ENCODE results near the gene SOX4. TPM values are rescaled to one million over a fixed set of nuclear protein-coding genes. Genes with fewer than 3 reads are reported as not detected.
"Not testable (repeated sequence)": the region's sequence is repeated elsewhere in the genome, so short reads cannot be mapped to it uniquely, and the experiment has no call there.

Gene SOX4
- total RNA-seq = 1 to 10 TPM; 5.2 to 9.3 (median 8.1) TPM

DNA sequence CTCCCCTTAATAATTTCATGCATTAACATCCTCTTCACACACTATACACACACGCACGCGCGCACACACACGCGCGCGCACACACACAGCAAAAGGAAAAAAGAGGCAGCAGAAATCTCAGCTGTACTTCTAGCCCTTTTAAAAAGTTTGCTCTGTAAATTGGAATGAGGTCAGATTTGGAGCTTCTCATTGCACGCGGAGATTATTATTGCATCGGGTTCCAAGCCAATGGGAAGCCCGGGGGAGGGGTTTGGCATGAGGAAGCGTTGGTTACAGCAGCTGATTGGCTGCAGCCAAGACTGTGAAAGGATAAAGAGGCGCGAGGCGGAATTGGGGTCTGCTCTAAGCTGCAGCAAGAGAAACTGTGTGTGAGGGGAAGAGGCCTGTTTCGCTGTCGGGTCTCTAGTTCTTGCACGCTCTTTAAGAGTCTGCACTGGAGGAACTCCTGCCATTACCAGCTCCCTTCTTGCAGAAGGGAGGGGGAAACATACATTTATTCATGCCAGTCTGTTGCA is at the start of gene SOX4:
TSS of gene SOX4 (plus strand) at position 340 of the 515 bp plus-strand sequence. CDS start 784 bp downstream, outside the sequence.
- H3K36me3 ChIP-seq = no peaks in the 10 kb centered on the region
- H3K9me3 ChIP-seq = no peaks in the 10 kb centered on the region
- no peak for TF ChIP-seq CTCF (IDR thresholded peaks at IDR 0.05)
- peak; percentile 53 to 82 for TF ChIP-seq POLR2A (IDR thresholded peaks at IDR 0.05)
- TF ChIP-seq EP300 (IDR thresholded peaks at IDR 0.05) = peak; percentile 42 to 97
- no peaks in the 10 kb centered on the region for H3K27me3 ChIP-seq
- 0 to 1% methylated on average over 19 of the region's 19 CpGs for WGBS, 2 donors
- peak within 1 kb of the TSS; percentile 61 to 95 (median 76) for H3K4me3 ChIP-seq
- H3K27ac ChIP-seq = peak within 1 kb of the TSS; percentile 82 to 96 (median 90)
- peak; percentile 77 to 91 for DNase-seq (ENCODE audit: low spot score in 2 of 2)
- peaks cover 0 to 26% (median 7%) of the 10 kb centered on the region in 4 donors for H3K4me1 ChIP-seq

DNA sequence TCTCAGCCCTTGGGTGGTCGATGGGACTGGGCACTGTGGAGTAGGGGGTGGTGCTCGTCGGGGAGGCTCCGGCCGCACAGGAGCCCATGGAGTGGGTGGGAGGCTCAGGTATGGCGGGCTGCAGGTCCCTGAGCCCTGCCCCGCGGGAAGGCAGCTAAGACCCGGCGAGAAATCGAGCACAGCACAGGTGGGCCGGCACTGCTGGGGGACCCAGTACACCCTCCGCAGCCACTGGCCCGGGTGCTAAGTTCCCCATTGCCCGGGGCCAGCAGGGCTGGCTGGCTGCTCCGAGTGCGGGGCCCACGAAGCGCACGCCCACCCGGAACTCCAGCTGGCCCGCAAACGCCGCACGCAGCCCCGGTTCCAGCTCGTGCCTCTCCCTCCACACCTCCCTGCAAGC is 41.3 kb upstream of the SOX4 start:
- H3K27me3 ChIP-seq; DNase-seq (ENCODE audit: low spot score in 2 of 2): not testable (repeated sequence)
- 90 to 96% methylated on average over 9 to 11 of the region's 27 CpGs for WGBS, 2 donors

GRCh38 chr6:21554286-21554685 is 39.3 kb upstream of the SOX4 start:
- H3K4me1 ChIP-seq = peaks cover 0 to 14% (median 0%) of the 10 kb centered on the region in 4 donors
- H3K4me3 ChIP-seq = no peak overlapping the region
- no peaks in the 10 kb centered on the region for H3K27me3 ChIP-seq
- WGBS, 2 donors = 92 to 97% methylated on average over 5 of the region's 5 CpGs
- TF ChIP-seq EP300 (IDR thresholded peaks at IDR 0.05) (no peak), POLR2A (IDR thresholded peaks at IDR 0.05) (no peak), CTCF (IDR thresholded peaks at IDR 0.05) (no peak)
- H3K27ac ChIP-seq = no peak overlapping the region
- peaks cover 0 to 5% (median 0%) of the 10 kb centered on the region in 4 donors for H3K9me3 ChIP-seq
- H3K36me3 ChIP-seq = no peaks in the 10 kb centered on the region
- no peak for DNase-seq (ENCODE audit: low spot score in 2 of 2)

More for the DNA sequence above, 41.3 kb upstream of the SOX4 start:
- not testable (repeated sequence) for H3K27ac ChIP-seq, H3K9me3 ChIP-seq, H3K4me3 ChIP-seq, H3K36me3 ChIP-seq
- H3K4me1 ChIP-seq = peaks cover 0 to 10% (median 0%) of the 10 kb centered on the region in 4 donors

- no peak for TF ChIP-seq POLR2A (IDR thresholded peaks at IDR 0.05)
- TF ChIP-seq CTCF (IDR thresholded peaks at IDR 0.05) = no peak
- TF ChIP-seq EP300 (IDR thresholded peaks at IDR 0.05) = no peak
- Histone ChIP-seq H3K36me3 (no peaks in the 10 kb centered on the region), H3K4me3 (no peak overlapping the region), H3K27me3 (no peaks in the 10 kb centered on the region), H3K4me1 (peaks cover 0 to 14% (median 0%) of the 10 kb centered on the region in 4 donors), H3K27ac (no peak overlapping the region), H3K9me3 (no peaks in the 10 kb centered on the region)
- 85 to 93% methylated on average over 5 of the region's 5 CpGs for WGBS, 2 donors
- no peak for DNase-seq (ENCODE audit: low spot score in 2 of 2)
These were observed 38.4 kb upstream of the SOX4 start for GRCh38 chr6:21555197-21555596.

- H3K27me3 ChIP-seq = no peaks in the 10 kb centered on the region
- peaks cover 0 to 14% (median 0%) of the 10 kb centered on the region in 4 donors for H3K4me1 ChIP-seq
- peaks cover 0 to under 1% (median 0%) of the 10 kb centered on the region in 4 donors for H3K9me3 ChIP-seq
- H3K4me3 ChIP-seq = no peak overlapping the region
- peak overlapping the region in 2 of 4 donors; percentile 26 to 43 for H3K27ac ChIP-seq
- no peak for DNase-seq (ENCODE audit: low spot score in 2 of 2)
- no peak for TF ChIP-seq POLR2A (IDR thresholded peaks at IDR 0.05)
- no peak for TF ChIP-seq CTCF (IDR thresholded peaks at IDR 0.05)
- no peak for TF ChIP-seq EP300 (IDR thresholded peaks at IDR 0.05)
- H3K36me3 ChIP-seq = no peaks in the 10 kb centered on the region
- WGBS, 2 donors = 59 to 66% methylated on average over 6 of the region's 6 CpGs
These were observed 37.0 kb upstream of the SOX4 start for GRCh38 chr6:21556511-21556910.
